HCT116 (cell line): ENCODE data around the gene ATP6V1E1. TPM values are rescaled to one million over a fixed set of nuclear protein-coding genes. Genes with fewer than 3 reads are reported as not detected.
"Not testable (repeated sequence)": the region's sequence is repeated elsewhere in the genome, so short reads cannot be mapped to it uniquely, and the experiment has no call there.

Source experiments
- ATAC-seq: fragments of 200-7000 bp; cut with Tn5 transposase; 2 replicates; pipeline ENCODE4 v1.9.1; 2020; ENCODE audit warnings: mild to moderate bottlenecking, moderate library complexity
- BruUV-seq: library from RNA; stranded (reverse); fragments of 400-500 nt; replicated peaks from 2 replicates; lab custom pipeline; 2021; lab: Mats Ljungman, UMichigan
- CTCF ChIA-PET: fragments of 300-600 bp; sonication (Branson Sonifier 250); formaldehyde crosslinking; loops from one replicate; lab custom pipeline; 2021; ENCODE audit warnings: antibody characterized with exemption; lab: Charles Lee
- POLR2A ChIA-PET: fragments of 300-600, 350-600 bp; sonication (Branson Sonifier 250); formaldehyde crosslinking; loops from one replicate; lab custom pipeline; 2021; ENCODE audit warnings: antibody characterized with exemption; lab: Charles Lee
- RAD21 ChIA-PET, 2 experiments: fragments of 300-600 bp; sonication (Branson Sonifier 250); formaldehyde crosslinking; loops; one replicate each; lab custom pipeline; 2023; ENCODE audit warnings: low total read pairs in 2 of 2; ENCODE audit not compliant: uncharacterized antibody in 2 of 2, unreplicated experiment in 2 of 2, low non-redundant PET in 1 of 2; lab: Charles Lee
- DNase-seq: peaks from one replicate; pipeline ENCODE4 v3.0.0-alpha.2; 2010; ENCODE audit warnings: low read depth, low spot score
- H2AFZ ChIP-seq: fragments of 200-600 bp; shearing (Covaris generic), sonication (generic); 2 replicates; pipeline ENCODE4 v1.6.1; 2017; ENCODE audit warnings: low read depth, mixed run types, mixed read lengths, antibody characterized with exemption, low read length; ENCODE audit not compliant: poor library complexity, severe bottlenecking
- H3K27ac ChIP-seq: 2 replicates; pipeline ENCODE4 v1.5.1; 2012; ENCODE audit warnings: low read depth, low read length
- H3K27me3 ChIP-seq: fragments of 200-600 bp; sonication (generic); 2 replicates; pipeline ENCODE4 v1.6.1; 2016; ENCODE audit warnings: mixed run types, low read length, mixed read lengths; ENCODE audit not compliant: insufficient read depth
- H3K36me3 ChIP-seq, 2 experiments: fragments of 200-500 bp in 1 of 2; fragments of 200-600 bp in 1 of 2; sonication (Bioruptor generic) in 1 of 2; sonication (generic) in 1 of 2; 2 replicates each; pipeline versions ENCODE4 v1.5.1 to v1.6.1; 2014 to 2016; ENCODE audit warnings: low read length in 2 of 2, inconsistent platforms in 1 of 2, mixed read lengths in 1 of 2, mixed run types in 1 of 2; ENCODE audit not compliant: insufficient read depth in 2 of 2, control insufficient read depth in 1 of 2
- H3K4me1 ChIP-seq, 2 experiments: fragments of 200-600 bp in 1 of 2; sonication (generic) in 1 of 2; 2 replicates each; pipeline versions ENCODE4 v1.5.1 to v1.6.1; 2012 to 2017; ENCODE audit warnings: low read length in 2 of 2, inconsistent platforms in 1 of 2, mild to moderate bottlenecking in 1 of 2, mixed read lengths in 1 of 2, mixed run types in 1 of 2, moderate library complexity in 1 of 2; ENCODE audit not compliant: insufficient read depth in 2 of 2, control insufficient read depth in 1 of 2
- H3K4me2 ChIP-seq: fragments of 200-600 bp; sonication (generic); 2 replicates; pipeline ENCODE4 v1.6.1; 2017; ENCODE audit warnings: mixed run types, low read length, mixed read lengths
- H3K4me3 ChIP-seq, 2 experiments: fragments of 200-600 bp in 1 of 2; sonication (generic) in 1 of 2; replicated peaks in 1 of 2; 2 replicates each; pipeline ENCODE4 v1.5.1; 2011 to 2016; ENCODE audit warnings: low read length in 2 of 2, control low read depth in 1 of 2, low read depth in 1 of 2, mild to moderate bottlenecking in 1 of 2, mixed read lengths in 1 of 2, mixed run types in 1 of 2
- H3K79me2 ChIP-seq: fragments of 200-600 bp; sonication (generic); 2 replicates; pipeline ENCODE4 v1.6.1; 2017; ENCODE audit warnings: mild to moderate bottlenecking, mixed run types, low read length, moderate library complexity, mixed read lengths; ENCODE audit not compliant: insufficient read depth
- H3K9ac ChIP-seq: fragments of 200-600 bp; sonication (generic); 2 replicates; pipeline ENCODE4 v1.6.1; 2016; ENCODE audit warnings: low read length, mixed read lengths
- H3K9me2 ChIP-seq: fragments of 200-600 bp; sonication (generic), shearing (Covaris generic); 2 replicates; pipeline ENCODE4 v1.6.1; 2017; ENCODE audit warnings: mixed run types, mild to moderate bottlenecking, moderate library complexity; ENCODE audit not compliant: insufficient read depth
- H3K9me3 ChIP-seq, 2 experiments: fragments of 200-500 bp in 1 of 2; fragments of 200-600 bp in 1 of 2; sonication (Bioruptor generic) in 1 of 2; sonication (generic) in 1 of 2; 2 replicates each; pipeline ENCODE4 v1.6.1; 2014 to 2017; ENCODE audit warnings: low read length in 2 of 2, mixed read lengths in 2 of 2, inconsistent platforms in 1 of 2, low read depth in 1 of 2, mild to moderate bottlenecking in 1 of 2, mixed run types in 1 of 2, moderate library complexity in 1 of 2; ENCODE audit not compliant: control insufficient read depth in 1 of 2, insufficient read depth in 1 of 2
- H4K20me1 ChIP-seq: fragments of 200-600 bp; sonication (generic), shearing (Covaris generic); 2 replicates; pipeline ENCODE4 v1.6.1; 2017; ENCODE audit warnings: mixed run types, mild to moderate bottlenecking, moderate library complexity; ENCODE audit not compliant: insufficient read depth
- CBX3 ChIP-seq: IDR thresholded peaks from 2 replicates; pipeline ENCODE4 v1.6.1; 2012; ENCODE audit warnings: low read depth
- CEBPB ChIP-seq: IDR thresholded peaks from 2 replicates; pipeline ENCODE4 v1.6.1; 2012; ENCODE audit warnings: low read depth
- ELF1 ChIP-seq: IDR thresholded peaks from 2 replicates; pipeline ENCODE4 v1.6.1; 2012; ENCODE audit warnings: low read depth, borderline replicate concordance
- EZH2phosphoT487 ChIP-seq: fragments of 200-600 bp; IDR thresholded peaks from 2 replicates; pipeline ENCODE4 v1.6.1; 2018; ENCODE audit warnings: antibody characterized with exemption, borderline replicate concordance
- FOSL1 ChIP-seq: IDR thresholded peaks from 2 replicates; pipeline ENCODE4 v1.6.1; 2012; ENCODE audit warnings: low read depth
- POLR2AphosphoS5 ChIP-seq: IDR thresholded peaks from 2 replicates; pipeline ENCODE4 v1.6.1; 2011; ENCODE audit warnings: mild to moderate bottlenecking, low read depth, low read length, moderate library complexity
- RAD21 ChIP-seq: IDR thresholded peaks from 2 replicates; pipeline ENCODE4 v1.6.1; 2012; ENCODE audit warnings: low read depth, mild to moderate bottlenecking
- SIN3A ChIP-seq: IDR thresholded peaks from 2 replicates; pipeline ENCODE4 v1.6.1; 2012; ENCODE audit warnings: low read depth
- SP1 ChIP-seq: IDR thresholded peaks from 2 replicates; pipeline ENCODE4 v1.6.1; 2012; ENCODE audit warnings: low read depth
- SRF ChIP-seq: IDR thresholded peaks from 2 replicates; pipeline ENCODE4 v1.6.1; 2012; ENCODE audit warnings: low read depth
- ZNF274 ChIP-seq: fragments of 200-500 bp; sonication (Bioruptor generic); IDR thresholded peaks from 2 replicates; pipeline ENCODE4 v1.6.1; 2014; ENCODE audit warnings: mild to moderate bottlenecking, low read depth, low read length, inconsistent platforms
- intact Hi-C: fragments of 100-400 bp; cut with micrococcal nuclease; formaldehyde crosslinking; loops from 2 replicates; pipeline ENCODE4 v1.10.0; 2022
- total RNA-seq: library from RNA; stranded (reverse); gene quantifications from one replicate; pipeline ENCODE4 v1.2.1, GENCODE V29; 2021; ENCODE audit not compliant: unreplicated experiment
- TF ChIP-seq, protein P1 (sequence below): IDR thresholded peaks from 2 replicates; pipeline ENCODE4 v1.6.1; 2012
- TF ChIP-seq, protein P2 (sequence below), 3 experiments: fragments of 200-600 bp in 1 of 3; sonication (generic) in 1 of 3; IDR thresholded peaks in 2 of 3; conservative IDR thresholded peaks in 1 of 3; 2 replicates each; pipeline ENCODE4 v1.5.1; 2012 to 2017; ENCODE audit warnings: low read depth in 2 of 3, low read length in 2 of 3, antibody characterized with exemption in 1 of 3, borderline replicate concordance in 1 of 3, control low read depth in 1 of 3, mild to moderate bottlenecking in 1 of 3, mixed read lengths in 1 of 3, mixed run types in 1 of 3, moderate library complexity in 1 of 3; ENCODE audit not compliant: insufficient read depth in 1 of 3
- TF ChIP-seq, protein P3 (sequence below): IDR thresholded peaks from 2 replicates; pipeline ENCODE4 v1.6.1; 2011; ENCODE audit warnings: mild to moderate bottlenecking, low read length, moderate library complexity; ENCODE audit not compliant: insufficient replicate concordance; ENCODE audit errors: extremely low read depth

The ATP6V1E1 gene
- total RNA-seq, 1 experiment from 2014 or later = 107 TPM

DNA sequence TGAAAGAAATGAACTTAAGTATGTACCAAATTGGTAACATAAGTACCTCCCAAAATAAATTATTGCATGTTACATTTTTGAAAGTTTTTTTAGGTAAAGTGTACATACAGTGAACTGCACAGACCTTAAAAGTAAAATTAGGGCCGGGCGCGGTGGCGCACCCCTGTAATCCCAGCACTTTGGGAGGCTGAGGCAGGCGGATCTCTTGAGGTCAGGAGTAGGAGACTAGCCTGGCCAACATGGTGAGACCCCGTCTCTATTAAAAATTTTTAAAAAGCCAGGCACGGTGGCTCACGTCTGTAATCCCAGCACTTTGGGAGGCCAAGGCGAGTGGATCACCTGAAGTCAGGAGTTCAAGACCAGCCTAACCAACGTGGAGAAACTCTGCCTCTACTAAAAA is 8.3 kb upstream of the ATP6V1E1 start:
- H3K9me2 ChIP-seq, H3K4me3 ChIP-seq, BruUV-seq, H3K9ac ChIP-seq, H4K20me1 ChIP-seq, H2AFZ ChIP-seq, ATAC-seq, H3K27me3 ChIP-seq, H3K9me3 ChIP-seq, H3K27ac ChIP-seq, DNase-seq, RAD21 ChIA-PET, H3K36me3 ChIP-seq, intact Hi-C loops: not testable (repeated sequence)
- CTCF ChIA-PET = interaction anchor here (0.7 kb wide), 1 partner anchor 105 kb away, joined by 3 read pairs; no protein-coding TSS in a partner anchor
- POLR2A ChIA-PET = interaction anchor here (0.7 kb wide), 1 partner anchor 135 kb away, joined by 6 read pairs; no protein-coding TSS in a partner anchor
- peak overlapping the region; percentile 97; the same call in 1 of the 2 replicates for H3K4me2 ChIP-seq
- H3K79me2 ChIP-seq = peaks cover 27% of the 10 kb centered on the region
- peaks cover 35 to 48% of the 10 kb centered on the region in 2 experiments for H3K4me1 ChIP-seq

DNA sequence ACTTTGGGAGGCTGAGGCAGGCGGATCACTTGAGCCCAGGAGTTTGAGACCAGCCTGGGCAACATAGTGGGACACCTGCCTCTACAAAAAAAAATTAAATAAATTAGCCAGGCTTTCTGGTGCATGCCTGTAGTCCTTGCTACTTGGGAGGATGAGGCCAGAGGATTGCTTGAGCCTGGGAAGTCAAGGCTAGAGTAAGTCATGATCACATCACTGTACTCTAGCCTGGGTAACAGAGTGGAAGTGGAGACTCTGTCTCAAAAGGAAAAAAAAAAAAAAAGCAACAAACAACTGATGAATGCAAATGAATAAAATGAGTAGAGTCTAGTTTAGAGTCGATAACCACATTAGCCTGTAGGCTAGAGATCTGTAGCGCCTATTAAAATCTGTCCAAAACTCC is 6.1 kb upstream of the ATP6V1E1 start:
- no TSS peak for BruUV-seq
- Histone ChIP-seq H3K9ac (no peak overlapping the region), H3K79me2 (peaks cover 11% of the 10 kb centered on the region), H3K4me2 (peak overlapping the region; percentile 75), H3K27ac (peak overlapping the region; percentile 85; the same call in 1 of the 2 replicates), H2AFZ (no peak overlapping the region), H3K4me3 (no peak overlapping the region), H3K9me2 (no peaks in the 10 kb centered on the region), H4K20me1 (no peaks in the 10 kb centered on the region), H3K36me3 (no peaks in the 10 kb centered on the region), H3K27me3 (no peaks in the 10 kb centered on the region), H3K9me3 (no peaks in the 10 kb centered on the region), H3K4me1 (peaks cover 31 to 45% of the 10 kb centered on the region in 2 experiments)
- intact Hi-C loops = no loop called here
- ChIA-PET POLR2A (no interaction called here), CTCF (no interaction called here), RAD21 (no interaction called here)
- TF ChIP-seq ZNF274 (no peak), SP1 (no peak), ELF1 (no peak), SRF (no peak), SIN3A (no peak), EZH2phosphoT487 (no peak), CBX3 (no peak), RAD21 (no peak), FOSL1 (no peak), POLR2AphosphoS5 (no peak), CEBPB (no peak)
- TF ChIP-seq, protein P1, sequence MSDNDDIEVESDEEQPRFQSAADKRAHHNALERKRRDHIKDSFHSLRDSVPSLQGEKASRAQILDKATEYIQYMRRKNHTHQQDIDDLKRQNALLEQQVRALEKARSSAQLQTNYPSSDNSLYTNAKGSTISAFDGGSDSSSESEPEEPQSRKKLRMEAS = no peak
- TF ChIP-seq, protein P2, sequence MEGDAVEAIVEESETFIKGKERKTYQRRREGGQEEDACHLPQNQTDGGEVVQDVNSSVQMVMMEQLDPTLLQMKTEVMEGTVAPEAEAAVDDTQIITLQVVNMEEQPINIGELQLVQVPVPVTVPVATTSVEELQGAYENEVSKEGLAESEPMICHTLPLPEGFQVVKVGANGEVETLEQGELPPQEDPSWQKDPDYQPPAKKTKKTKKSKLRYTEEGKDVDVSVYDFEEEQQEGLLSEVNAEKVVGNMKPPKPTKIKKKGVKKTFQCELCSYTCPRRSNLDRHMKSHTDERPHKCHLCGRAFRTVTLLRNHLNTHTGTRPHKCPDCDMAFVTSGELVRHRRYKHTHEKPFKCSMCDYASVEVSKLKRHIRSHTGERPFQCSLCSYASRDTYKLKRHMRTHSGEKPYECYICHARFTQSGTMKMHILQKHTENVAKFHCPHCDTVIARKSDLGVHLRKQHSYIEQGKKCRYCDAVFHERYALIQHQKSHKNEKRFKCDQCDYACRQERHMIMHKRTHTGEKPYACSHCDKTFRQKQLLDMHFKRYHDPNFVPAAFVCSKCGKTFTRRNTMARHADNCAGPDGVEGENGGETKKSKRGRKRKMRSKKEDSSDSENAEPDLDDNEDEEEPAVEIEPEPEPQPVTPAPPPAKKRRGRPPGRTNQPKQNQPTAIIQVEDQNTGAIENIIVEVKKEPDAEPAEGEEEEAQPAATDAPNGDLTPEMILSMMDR (IDR thresholded peaks at IDR 0.05 in 2 of 3, conservative IDR thresholded peaks at IDR 0.05 in 1 of 3; ENCODE audit: borderline replicate concordance in 1 of 3, insufficient read depth in 1 of 3, low read depth in 2 of 3, low read length in 2 of 3) = no peak
- TF ChIP-seq, protein P3, sequence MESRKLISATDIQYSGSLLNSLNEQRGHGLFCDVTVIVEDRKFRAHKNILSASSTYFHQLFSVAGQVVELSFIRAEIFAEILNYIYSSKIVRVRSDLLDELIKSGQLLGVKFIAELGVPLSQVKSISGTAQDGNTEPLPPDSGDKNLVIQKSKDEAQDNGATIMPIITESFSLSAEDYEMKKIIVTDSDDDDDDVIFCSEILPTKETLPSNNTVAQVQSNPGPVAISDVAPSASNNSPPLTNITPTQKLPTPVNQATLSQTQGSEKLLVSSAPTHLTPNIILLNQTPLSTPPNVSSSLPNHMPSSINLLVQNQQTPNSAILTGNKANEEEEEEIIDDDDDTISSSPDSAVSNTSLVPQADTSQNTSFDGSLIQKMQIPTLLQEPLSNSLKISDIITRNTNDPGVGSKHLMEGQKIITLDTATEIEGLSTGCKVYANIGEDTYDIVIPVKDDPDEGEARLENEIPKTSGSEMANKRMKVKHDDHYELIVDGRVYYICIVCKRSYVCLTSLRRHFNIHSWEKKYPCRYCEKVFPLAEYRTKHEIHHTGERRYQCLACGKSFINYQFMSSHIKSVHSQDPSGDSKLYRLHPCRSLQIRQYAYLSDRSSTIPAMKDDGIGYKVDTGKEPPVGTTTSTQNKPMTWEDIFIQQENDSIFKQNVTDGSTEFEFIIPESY = no peak
- ATAC-seq (no peak), DNase-seq (no peak)
